Left renal pelvis (tissue), 4 donors: ENCODE data around the gene NCAM2. TPM values are rescaled to one million over a fixed set of nuclear protein-coding genes. Genes with fewer than 3 reads are reported as not detected.

Source experiments
- DNase-seq, 4 donors: peaks; one replicate each; pipeline ENCODE4 v3.0.0-alpha.2; 2013; ENCODE audit warnings: low read depth in 4 of 4, low spot score in 3 of 4
- polyA plus RNA-seq, 4 donors: library from polyadenylated mRNA; unstranded; fragments of 120-200 nt; gene quantifications; one replicate each; pipeline ENCODE4 v1.2.1, GENCODE V29; 2013; ENCODE audit not compliant: insufficient read length in 4 of 4

The NCAM2 gene
- polyA plus RNA-seq, 4 donors: 5.8 to 48.1 (median 12.3) TPM

GRCh38 chr21:21286170-21286798 lies 288.1 kb downstream of the NCAM2 start:
- no peak for DNase-seq

- DNase-seq: no peak
Measured at GRCh38 chr21:21290751-21291150, 292.5 kb downstream of the NCAM2 start.

GRCh38 chr21:21291883-21292569 lies 293.8 kb downstream of the NCAM2 start:
- no peak for DNase-seq

- no peak for DNase-seq
Measured at GRCh38 chr21:21295303-21295702, 297.1 kb downstream of the NCAM2 start.

GRCh38 chr21:21297211-21297610 lies 299.0 kb downstream of the NCAM2 start:
- no peak for DNase-seq

GRCh38 chr21:21301013-21301412 lies 302.8 kb downstream of the NCAM2 start:
- DNase-seq: no peak

GRCh38 chr21:21309510-21309909 lies 311.3 kb downstream of the NCAM2 start:
- DNase-seq: no peak

- no peak for DNase-seq
Measured at GRCh38 chr21:21324297-21324696, 326.1 kb downstream of the NCAM2 start.

- no peak for DNase-seq
Measured at GRCh38 chr21:21332492-21332891, 334.3 kb downstream of the NCAM2 start.

- no peak for DNase-seq
Measured at GRCh38 chr21:21341041-21341440, 342.8 kb downstream of the NCAM2 start.

GRCh38 chr21:21345296-21345695 lies 347.1 kb downstream of the NCAM2 start:
- no peak for DNase-seq

GRCh38 chr21:21345872-21346271 lies 347.7 kb downstream of the NCAM2 start:
- no peak for DNase-seq

- no peak for DNase-seq
Measured at GRCh38 chr21:21366277-21366676, 368.1 kb downstream of the NCAM2 start.

GRCh38 chr21:21367583-21367982 lies 369.4 kb downstream of the NCAM2 start:
- DNase-seq: no peak

- no peak for DNase-seq
Measured at GRCh38 chr21:21373969-21374368, 375.8 kb downstream of the NCAM2 start.

- no peak for DNase-seq
Measured at GRCh38 chr21:21383126-21383525, 384.9 kb downstream of the NCAM2 start.

- DNase-seq: no peak
Measured at GRCh38 chr21:21384977-21385376, 386.8 kb downstream of the NCAM2 start.

- DNase-seq: no peak
Measured at GRCh38 chr21:21385404-21385803, 387.2 kb downstream of the NCAM2 start.

- no peak for DNase-seq
Measured at GRCh38 chr21:21387916-21388315, 389.7 kb downstream of the NCAM2 start.

- DNase-seq: no peak
Measured at GRCh38 chr21:21394064-21394463, 395.9 kb downstream of the NCAM2 start.

GRCh38 chr21:21396424-21396823 lies 398.2 kb downstream of the NCAM2 start:
- DNase-seq: no peak

GRCh38 chr21:21397464-21397863 lies 399.3 kb downstream of the NCAM2 start:
- DNase-seq: no peak
